ENCODE results near the gene FAM72B. TPM values are rescaled to one million over a fixed set of nuclear protein-coding genes. Genes with fewer than 3 reads are reported as not detected.
"Not testable (repeated sequence)": the region's sequence is repeated elsewhere in the genome, so short reads cannot be mapped to it uniquely, and the experiment has no call there.

FAM72B gene
- total RNA-seq, 1 donor from 2014 or later, result 48.4 TPM

- H3K9me3 Mint-ChIP-seq; H3K9me3 ChIP-seq (ENCODE audit: low read depth); H3K79me2 ChIP-seq (ENCODE audit: low read depth); H3K27me3 Mint-ChIP-seq (ENCODE audit: insufficient read depth, low read depth); H3K27me3 ChIP-seq; DNase-seq (ENCODE audit: low spot score); H3K36me3 Mint-ChIP-seq; H3K4me1 Mint-ChIP-seq; H3K4me2 ChIP-seq; H3K27ac Mint-ChIP-seq; H3K36me3 ChIP-seq; H3K9ac ChIP-seq; H3F3A ChIP-seq (ENCODE audit: low read depth); H3K4me3 Mint-ChIP-seq; H3K27ac ChIP-seq; H2AFZ ChIP-seq (replicated peaks); H4K20me1 ChIP-seq (ENCODE audit: low read depth); H3K4me1 ChIP-seq; H3K4me3 ChIP-seq: not testable (repeated sequence)
These were observed 18.8 kb downstream of the FAM72B start for GRCh38 chr1:121165296-121165695.

GRCh38 chr1:121163850-121164757 lies 20.0 kb downstream of the FAM72B start:
- H2AFZ ChIP-seq (replicated peaks); H3K4me3 ChIP-seq; H3K36me3 Mint-ChIP-seq; H3F3A ChIP-seq (ENCODE audit: low read depth); H3K27ac Mint-ChIP-seq; H3K9me3 ChIP-seq (ENCODE audit: low read depth); H3K4me1 Mint-ChIP-seq; H3K79me2 ChIP-seq (ENCODE audit: low read depth); H3K27me3 Mint-ChIP-seq (ENCODE audit: insufficient read depth, low read depth); H3K9me3 Mint-ChIP-seq; H3K27ac ChIP-seq; H3K27me3 ChIP-seq; H3K4me3 Mint-ChIP-seq; H3K4me1 ChIP-seq; H3K9ac ChIP-seq; H4K20me1 ChIP-seq (ENCODE audit: low read depth); H3K4me2 ChIP-seq; DNase-seq (ENCODE audit: low spot score); H3K36me3 ChIP-seq: not testable (repeated sequence)

- H3K4me2 ChIP-seq, result not testable (repeated sequence)
These were observed 22.8 kb downstream of the FAM72B start for GRCh38 chr1:121161199-121161901.

GRCh38 chr1:121160118-121160517 lies 24.0 kb downstream of the FAM72B start:
- not testable (repeated sequence) for H3K27ac ChIP-seq; H3K27me3 Mint-ChIP-seq (ENCODE audit: insufficient read depth, low read depth); H3K36me3 ChIP-seq; H3K4me3 ChIP-seq; H3K36me3 Mint-ChIP-seq; H3K4me1 ChIP-seq; H4K20me1 ChIP-seq (ENCODE audit: low read depth); H3K27ac Mint-ChIP-seq; H3K9ac ChIP-seq; DNase-seq (ENCODE audit: low spot score); H3K4me3 Mint-ChIP-seq; H2AFZ ChIP-seq (replicated peaks); H3K4me1 Mint-ChIP-seq; H3K79me2 ChIP-seq (ENCODE audit: low read depth); H3K9me3 ChIP-seq (ENCODE audit: low read depth); H3K27me3 ChIP-seq; H3F3A ChIP-seq (ENCODE audit: low read depth); H3K9me3 Mint-ChIP-seq; H3K4me2 ChIP-seq

More at GRCh38 chr1:121161199-121161901, 22.8 kb downstream of the FAM72B start:
- H3K4me1 ChIP-seq; H3K9me3 Mint-ChIP-seq; H3K36me3 Mint-ChIP-seq; H3K4me3 Mint-ChIP-seq; H3F3A ChIP-seq (ENCODE audit: low read depth); H4K20me1 ChIP-seq (ENCODE audit: low read depth); H3K27ac Mint-ChIP-seq; H3K9me3 ChIP-seq (ENCODE audit: low read depth); H3K4me3 ChIP-seq; H3K27me3 Mint-ChIP-seq (ENCODE audit: insufficient read depth, low read depth); H2AFZ ChIP-seq (replicated peaks); H3K36me3 ChIP-seq; H3K27ac ChIP-seq; H3K4me1 Mint-ChIP-seq; H3K9ac ChIP-seq; H3K79me2 ChIP-seq (ENCODE audit: low read depth); H3K27me3 ChIP-seq; DNase-seq (ENCODE audit: low spot score): not testable (repeated sequence)

GRCh38 chr1:121157609-121158008 lies 26.5 kb downstream of the FAM72B start:
- not testable (repeated sequence) for H3K9me3 ChIP-seq (ENCODE audit: low read depth); H3K36me3 ChIP-seq; H3K4me1 Mint-ChIP-seq; H3K27me3 Mint-ChIP-seq (ENCODE audit: insufficient read depth, low read depth); H3K27ac ChIP-seq; DNase-seq (ENCODE audit: low spot score); H3K36me3 Mint-ChIP-seq; H3K4me3 Mint-ChIP-seq; H4K20me1 ChIP-seq (ENCODE audit: low read depth); H3K4me3 ChIP-seq; H3K4me2 ChIP-seq; H3K79me2 ChIP-seq (ENCODE audit: low read depth); H3F3A ChIP-seq (ENCODE audit: low read depth); H3K27me3 ChIP-seq; H3K9me3 Mint-ChIP-seq; H3K27ac Mint-ChIP-seq; H2AFZ ChIP-seq (replicated peaks); H3K9ac ChIP-seq; H3K4me1 ChIP-seq

- not testable (repeated sequence) for H3K27ac Mint-ChIP-seq; DNase-seq (ENCODE audit: low spot score); H3K27me3 Mint-ChIP-seq (ENCODE audit: insufficient read depth, low read depth); H3K4me1 Mint-ChIP-seq; H3K9ac ChIP-seq; H3K36me3 Mint-ChIP-seq; H3K9me3 Mint-ChIP-seq; H3K79me2 ChIP-seq (ENCODE audit: low read depth); H3K36me3 ChIP-seq; H4K20me1 ChIP-seq (ENCODE audit: low read depth); H3K27me3 ChIP-seq; H3F3A ChIP-seq (ENCODE audit: low read depth); H3K9me3 ChIP-seq (ENCODE audit: low read depth); H3K4me3 ChIP-seq; H3K27ac ChIP-seq; H3K4me1 ChIP-seq; H3K4me3 Mint-ChIP-seq; H3K4me2 ChIP-seq; H2AFZ ChIP-seq (replicated peaks)
These were observed 27.1 kb downstream of the FAM72B start for GRCh38 chr1:121156958-121157603.
